Measurements from ENCODE around the gene TNK1.

Gene TNK1

GRCh38 chr17:7405350-7406234 lies 24.7 kb downstream of the TNK1 start:
- Histone ChIP-seq H3K27ac (ENCODE audit: low read depth, low read length) (peak overlapping the region; percentile 77; the same call in 1 of the 2 replicates), H3K36me3 (ENCODE audit: insufficient read depth, low read length) (peaks cover 23% of the 10 kb centered on the region), H3K4me3 (ENCODE audit: low read length) (peak overlapping the region; percentile 97), H3K9ac (ENCODE audit: low read depth, low read length) (peak overlapping the region; percentile 72), H3K27me3 (ENCODE audit: insufficient read depth, low read length) (no peaks in the 10 kb centered on the region), H3K4me1 (ENCODE audit: insufficient read depth, low read length) (peaks cover 11% of the 10 kb centered on the region), H3K9me3 (ENCODE audit: insufficient read depth, low read depth, low read length) (no peaks in the 10 kb centered on the region)
- WGBS, result under 1% methylated on average over 38 of the region's 38 CpGs

GRCh38 chr17:7406235-7406825 lies 25.4 kb downstream of the TNK1 start:
- H3K4me3 ChIP-seq (ENCODE audit: low read length), result peak overlapping the region; percentile 97
- no peak overlapping the region for H3K27ac ChIP-seq (ENCODE audit: low read depth, low read length)
- WGBS, result 19% methylated on average over 10 of the region's 12 CpGs
- H3K4me1 ChIP-seq (ENCODE audit: insufficient read depth, low read length), result peaks cover 11% of the 10 kb centered on the region
- no peaks in the 10 kb centered on the region for H3K27me3 ChIP-seq (ENCODE audit: insufficient read depth, low read length)
- no peaks in the 10 kb centered on the region for H3K9me3 ChIP-seq (ENCODE audit: insufficient read depth, low read depth, low read length)
- peaks cover 26% of the 10 kb centered on the region for H3K36me3 ChIP-seq (ENCODE audit: insufficient read depth, low read length)
- no peak overlapping the region for H3K9ac ChIP-seq (ENCODE audit: low read depth, low read length)

- Histone ChIP-seq H3K36me3 (ENCODE audit: insufficient read depth, low read length) (peaks cover 24% of the 10 kb centered on the region), H3K27me3 (ENCODE audit: insufficient read depth, low read length) (no peaks in the 10 kb centered on the region), H3K4me3 (ENCODE audit: low read length) (no peak overlapping the region), H3K4me1 (ENCODE audit: insufficient read depth, low read length) (peaks cover 12% of the 10 kb centered on the region), H3K9me3 (ENCODE audit: insufficient read depth, low read depth, low read length) (no peaks in the 10 kb centered on the region), H3K9ac (ENCODE audit: low read depth, low read length) (no peak overlapping the region), H3K27ac (ENCODE audit: low read depth, low read length) (no peak overlapping the region)
- 77% methylated on average over 12 of the region's 13 CpGs for WGBS
Measured at GRCh38 chr17:7407082-7407481, 26.2 kb downstream of the TNK1 start.

- Histone ChIP-seq H3K36me3 (ENCODE audit: insufficient read depth, low read length) (peaks cover 24% of the 10 kb centered on the region), H3K9ac (ENCODE audit: low read depth, low read length) (no peak within 1 kb of the TSS), H3K9me3 (ENCODE audit: insufficient read depth, low read depth, low read length) (no peaks in the 10 kb centered on the region), H3K4me1 (ENCODE audit: insufficient read depth, low read length) (peaks cover 17% of the 10 kb centered on the region), H3K4me3 (ENCODE audit: low read length) (peak within 1 kb of the TSS; percentile 43), H3K27me3 (ENCODE audit: insufficient read depth, low read length) (no peaks in the 10 kb centered on the region), H3K27ac (ENCODE audit: low read depth, low read length) (no peak within 1 kb of the TSS)
- WGBS, result 47% methylated on average over 7 of the region's 12 CpGs
Measured at GRCh38 chr17:7407485-7408251, 26.8 kb downstream of the TNK1 start, which contains the start of gene NLGN2. Gene NLGN2 (plus strand): TSS chr17:7407845. CDS start chr17:7408256, 411 bp downstream.

- Histone ChIP-seq H3K27me3 (ENCODE audit: insufficient read depth, low read length) (no peaks in the 10 kb centered on the region), H3K9ac (ENCODE audit: low read depth, low read length) (no peak overlapping the region), H3K4me1 (ENCODE audit: insufficient read depth, low read length) (peaks cover 11% of the 10 kb centered on the region), H3K27ac (ENCODE audit: low read depth, low read length) (no peak overlapping the region), H3K9me3 (ENCODE audit: insufficient read depth, low read depth, low read length) (no peaks in the 10 kb centered on the region), H3K36me3 (ENCODE audit: insufficient read depth, low read length) (peaks cover 24% of the 10 kb centered on the region), H3K4me3 (ENCODE audit: low read length) (peak overlapping the region; percentile 43)
- WGBS, result 69% methylated on average over 58 of the region's 58 CpGs
Measured at GRCh38 chr17:7408252-7408727, 27.4 kb downstream of the TNK1 start.

GRCh38 chr17:7408863-7409262 lies 28.0 kb downstream of the TNK1 start:
- Histone ChIP-seq H3K4me1 (ENCODE audit: insufficient read depth, low read length) (peaks cover 10% of the 10 kb centered on the region), H3K9me3 (ENCODE audit: insufficient read depth, low read depth, low read length) (no peaks in the 10 kb centered on the region), H3K9ac (ENCODE audit: low read depth, low read length) (no peak overlapping the region), H3K4me3 (ENCODE audit: low read length) (no peak overlapping the region), H3K36me3 (ENCODE audit: insufficient read depth, low read length) (peaks cover 24% of the 10 kb centered on the region), H3K27ac (ENCODE audit: low read depth, low read length) (no peak overlapping the region), H3K27me3 (ENCODE audit: insufficient read depth, low read length) (no peaks in the 10 kb centered on the region)
- 87% methylated on average over 6 of the region's 6 CpGs for WGBS

GRCh38 chr17:7409716-7410115 lies 28.8 kb downstream of the TNK1 start:
- no peak overlapping the region for H3K4me3 ChIP-seq (ENCODE audit: low read length)
- 95% methylated on average over 6 of the region's 6 CpGs for WGBS
- H3K27me3 ChIP-seq (ENCODE audit: insufficient read depth, low read length), result no peaks in the 10 kb centered on the region
- H3K9me3 ChIP-seq (ENCODE audit: insufficient read depth, low read depth, low read length), result no peaks in the 10 kb centered on the region
- no peak overlapping the region for H3K9ac ChIP-seq (ENCODE audit: low read depth, low read length)
- H3K4me1 ChIP-seq (ENCODE audit: insufficient read depth, low read length), result peaks cover 10% of the 10 kb centered on the region
- peaks cover 26% of the 10 kb centered on the region for H3K36me3 ChIP-seq (ENCODE audit: insufficient read depth, low read length)
- no peak overlapping the region for H3K27ac ChIP-seq (ENCODE audit: low read depth, low read length)

- peaks cover 37% of the 10 kb centered on the region for H3K36me3 ChIP-seq (ENCODE audit: insufficient read depth, low read length)
- H3K4me1 ChIP-seq (ENCODE audit: insufficient read depth, low read length), result peaks cover 10% of the 10 kb centered on the region
- no peak overlapping the region for H3K4me3 ChIP-seq (ENCODE audit: low read length)
- no peak overlapping the region for H3K27ac ChIP-seq (ENCODE audit: low read depth, low read length)
- H3K9me3 ChIP-seq (ENCODE audit: insufficient read depth, low read depth, low read length), result no peaks in the 10 kb centered on the region
- WGBS, result 95% methylated on average over 25 of the region's 25 CpGs
- H3K9ac ChIP-seq (ENCODE audit: low read depth, low read length), result no peak overlapping the region
- H3K27me3 ChIP-seq (ENCODE audit: insufficient read depth, low read length), result no peaks in the 10 kb centered on the region
Measured at GRCh38 chr17:7410634-7411426, 29.9 kb downstream of the TNK1 start.

GRCh38 chr17:7411427-7411750 lies 30.5 kb downstream of the TNK1 start:
- H3K9ac ChIP-seq (ENCODE audit: low read depth, low read length), result no peak overlapping the region
- H3K27ac ChIP-seq (ENCODE audit: low read depth, low read length), result no peak overlapping the region
- H3K9me3 ChIP-seq (ENCODE audit: insufficient read depth, low read depth, low read length), result no peaks in the 10 kb centered on the region
- no peaks in the 10 kb centered on the region for H3K27me3 ChIP-seq (ENCODE audit: insufficient read depth, low read length)
- peaks cover 38% of the 10 kb centered on the region for H3K36me3 ChIP-seq (ENCODE audit: insufficient read depth, low read length)
- H3K4me1 ChIP-seq (ENCODE audit: insufficient read depth, low read length), result peaks cover 10% of the 10 kb centered on the region
- 88% methylated on average over 8 of the region's 8 CpGs for WGBS
- H3K4me3 ChIP-seq (ENCODE audit: low read length), result no peak overlapping the region

GRCh38 chr17:7413346-7413985 lies 32.6 kb downstream of the TNK1 start:
- Histone ChIP-seq H3K27ac (ENCODE audit: low read depth, low read length) (no peak overlapping the region), H3K9me3 (ENCODE audit: insufficient read depth, low read depth, low read length) (no peaks in the 10 kb centered on the region), H3K27me3 (ENCODE audit: insufficient read depth, low read length) (no peaks in the 10 kb centered on the region), H3K4me1 (ENCODE audit: insufficient read depth, low read length) (peaks cover 6% of the 10 kb centered on the region; the same call in 1 of the 2 replicates), H3K4me3 (ENCODE audit: low read length) (no peak overlapping the region), H3K36me3 (ENCODE audit: insufficient read depth, low read length) (peaks cover 46% of the 10 kb centered on the region), H3K9ac (ENCODE audit: low read depth, low read length) (no peak overlapping the region)
- 91% methylated on average over 6 of the region's 6 CpGs for WGBS
